Measurements from ENCODE around the gene FOXJ3.
A peak's percentile ranks its signal among the peaks of the same experiment; 100 is the strongest.
"Not testable (repeated sequence)": the region's sequence is repeated elsewhere in the genome, so short reads cannot be mapped to it uniquely, and the experiment has no call there.

FOXJ3 gene

DNA sequence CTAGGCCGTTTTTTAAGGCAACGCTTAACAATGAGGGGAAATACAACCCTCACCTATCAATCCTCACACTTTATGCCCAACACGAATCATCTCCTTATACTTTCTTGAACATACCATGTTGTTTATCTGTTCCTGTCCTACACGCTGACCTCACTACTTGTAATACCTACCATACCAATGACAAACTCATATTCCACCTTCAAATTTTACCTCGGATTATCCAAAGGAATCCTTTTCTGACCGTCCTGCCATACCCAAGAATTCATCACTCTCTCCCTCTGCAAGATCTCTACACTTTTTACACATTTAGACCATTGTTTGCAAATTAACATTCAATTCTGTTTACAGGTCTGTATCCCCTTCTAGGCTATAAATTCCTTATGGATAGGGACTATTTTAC, 106.1 kb downstream of the FOXJ3 start:
- Mint-ChIP-seq H3K9me3 (peaks cover under 1% of the 10 kb centered on the region), H3K4me3 (no peak overlapping the region), H3K27me3 (no peaks in the 10 kb centered on the region), H3K27ac (peak overlapping the region; percentile 2), H3K4me1 (peaks cover 7% of the 10 kb centered on the region), H3K36me3 (peaks cover 8% of the 10 kb centered on the region)
- no peak for ATAC-seq (ENCODE audit: low read depth)
- DNase-seq (ENCODE audit: low spot score in 2 of 2), result no peak

DNA sequence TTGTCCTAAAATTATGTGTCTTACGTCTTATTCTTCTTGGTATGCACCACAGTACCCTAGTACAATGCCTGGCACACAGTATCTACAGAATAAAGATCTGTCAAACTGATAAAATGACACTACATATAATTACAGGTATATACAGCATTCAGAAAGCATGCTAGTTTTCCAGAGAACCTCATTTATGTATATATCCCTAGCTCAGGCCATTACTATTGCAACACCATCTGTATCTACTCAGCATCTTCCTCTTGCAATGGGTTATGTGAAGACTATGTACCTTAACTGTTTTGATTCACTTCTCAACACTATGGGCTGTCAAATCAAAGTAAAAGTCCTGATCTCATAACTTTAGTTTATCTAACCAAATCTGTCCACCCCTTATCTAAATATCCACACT, 112.0 kb downstream of the FOXJ3 start:
- ATAC-seq (ENCODE audit: low read depth), result no peak
- no peak for DNase-seq (ENCODE audit: low spot score in 2 of 2)
- Mint-ChIP-seq H3K27ac (peak overlapping the region; percentile 10), H3K9me3 (no peaks in the 10 kb centered on the region), H3K4me1 (peaks cover 23% of the 10 kb centered on the region), H3K27me3 (no peaks in the 10 kb centered on the region), H3K36me3 (peaks cover 28% of the 10 kb centered on the region), H3K4me3 (no peak overlapping the region)

GRCh38 chr1:42221952-42222606, 113.0 kb downstream of the FOXJ3 start:
- ATAC-seq (ENCODE audit: low read depth), result no peak
- no peaks in the 10 kb centered on the region for H3K9me3 Mint-ChIP-seq
- H3K27ac Mint-ChIP-seq, result peak overlapping the region; percentile 10
- H3K27me3 Mint-ChIP-seq, result no peaks in the 10 kb centered on the region
- no peak overlapping the region for H3K4me3 Mint-ChIP-seq
- no peak for DNase-seq (ENCODE audit: low spot score in 2 of 2)
- peaks cover 32% of the 10 kb centered on the region for H3K36me3 Mint-ChIP-seq
- peaks cover 23% of the 10 kb centered on the region for H3K4me1 Mint-ChIP-seq

DNA sequence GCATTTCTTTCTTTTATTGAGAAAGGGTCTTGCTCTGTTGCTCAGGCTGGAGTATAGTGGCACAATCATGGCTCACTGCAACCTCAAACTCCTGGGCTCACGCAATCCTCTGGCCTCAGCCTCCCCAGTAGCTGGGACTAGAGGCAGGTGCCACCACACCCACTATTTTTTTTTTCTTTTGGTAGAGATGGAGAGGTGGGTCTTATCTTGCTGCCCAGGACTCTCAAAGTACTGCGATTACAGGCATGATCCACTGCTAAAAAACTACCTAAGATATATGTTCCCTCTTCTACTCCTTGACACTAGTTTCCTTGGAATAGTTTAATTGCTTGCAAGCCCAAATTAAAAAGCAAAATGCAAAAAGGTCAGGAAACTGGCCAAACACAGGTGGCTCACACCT, 113.6 kb downstream of the FOXJ3 start:
- Mint-ChIP-seq H3K36me3 (peaks cover 32% of the 10 kb centered on the region), H3K27me3 (no peaks in the 10 kb centered on the region), H3K27ac (no peak overlapping the region), H3K4me3 (no peak overlapping the region), H3K4me1 (peaks cover 23% of the 10 kb centered on the region), H3K9me3 (no peaks in the 10 kb centered on the region)
- DNase-seq (ENCODE audit: low spot score in 2 of 2) (no peak), ATAC-seq (ENCODE audit: low read depth) (no peak)

DNA sequence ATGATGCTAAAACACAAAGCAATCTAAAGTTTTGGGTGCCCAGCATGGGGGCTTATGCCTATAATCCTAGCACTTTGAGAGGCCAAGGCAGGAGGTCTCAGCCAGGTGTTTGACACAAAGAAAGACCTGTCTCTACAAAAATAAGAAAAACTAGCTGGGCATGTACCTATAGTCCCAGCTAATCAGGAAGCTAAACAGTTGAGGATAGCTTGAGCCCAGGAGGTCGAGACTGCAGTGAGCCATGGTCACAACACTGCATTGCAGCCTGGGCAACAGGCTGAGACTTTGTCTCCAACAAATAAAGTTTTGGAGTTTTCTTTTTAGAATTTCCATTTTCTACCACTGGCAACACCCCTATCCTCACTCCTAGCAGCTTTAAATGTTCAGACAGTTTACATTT, 115.4 kb downstream of the FOXJ3 start:
- no peaks in the 10 kb centered on the region for H3K27me3 Mint-ChIP-seq
- DNase-seq (ENCODE audit: low spot score in 2 of 2), result no peak
- H3K4me3 Mint-ChIP-seq, result no peak overlapping the region
- no peak overlapping the region for H3K27ac Mint-ChIP-seq
- H3K36me3 Mint-ChIP-seq, result peaks cover 33% of the 10 kb centered on the region
- ATAC-seq (ENCODE audit: low read depth), result no peak
- peaks cover 24% of the 10 kb centered on the region for H3K4me1 Mint-ChIP-seq
- peaks cover 3% of the 10 kb centered on the region for H3K9me3 Mint-ChIP-seq

DNA sequence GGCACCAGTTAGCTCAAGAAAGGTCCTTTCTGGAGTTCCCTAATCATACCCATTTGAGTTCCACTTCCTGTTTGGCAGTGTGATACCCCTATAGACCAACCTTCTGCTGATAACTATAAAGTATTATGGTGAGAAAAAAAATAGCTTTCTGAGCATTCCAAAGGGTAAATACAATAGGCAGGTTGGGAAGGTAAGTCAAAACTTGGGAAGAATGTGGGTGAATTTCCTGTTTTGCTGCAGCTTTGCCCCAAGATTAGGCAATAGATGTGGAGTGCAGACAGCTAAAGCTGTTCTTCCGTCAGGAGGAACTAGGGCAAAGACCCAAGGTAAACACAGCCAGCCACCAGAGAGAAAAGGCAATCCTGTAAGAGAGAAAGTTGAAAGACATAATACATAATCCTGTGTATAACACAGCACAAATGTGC, 120.6 kb downstream of the FOXJ3 start:
- DNase-seq (ENCODE audit: low spot score in 2 of 2) (no peak), ATAC-seq (ENCODE audit: low read depth) (no peak)
- H3K9me3 Mint-ChIP-seq, result peaks cover 8% of the 10 kb centered on the region
- H3K27me3 Mint-ChIP-seq, result no peaks in the 10 kb centered on the region
- H3K36me3 Mint-ChIP-seq, result peaks cover 36% of the 10 kb centered on the region
- peak overlapping the region; percentile 7 for H3K27ac Mint-ChIP-seq
- peaks cover 20% of the 10 kb centered on the region for H3K4me1 Mint-ChIP-seq
- H3K4me3 Mint-ChIP-seq, result no peak overlapping the region

DNA sequence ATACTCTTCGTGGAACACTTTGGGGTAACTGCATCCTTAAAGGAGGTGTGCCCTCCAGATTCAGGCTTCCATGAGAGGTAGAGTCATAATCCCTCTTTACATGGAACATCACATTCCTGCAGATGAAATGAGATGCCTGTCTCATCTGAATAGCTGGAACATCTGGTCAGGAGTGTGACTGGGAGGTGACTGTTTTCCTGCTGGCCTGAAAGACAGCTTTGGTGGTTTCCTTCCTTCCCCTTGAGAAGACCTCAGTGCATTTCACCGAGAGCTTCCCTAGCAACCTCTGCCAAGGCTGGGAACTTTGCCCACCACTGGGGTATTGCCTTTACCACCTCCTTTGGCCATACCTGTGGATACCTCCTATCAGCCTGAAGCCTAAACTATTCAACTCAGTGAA, 123.8 kb downstream of the FOXJ3 start:
- Mint-ChIP-seq H3K27ac (no peak overlapping the region), H3K27me3 (no peaks in the 10 kb centered on the region), H3K4me1 (peaks cover 12% of the 10 kb centered on the region), H3K36me3 (peaks cover 30% of the 10 kb centered on the region), H3K9me3 (peaks cover 9% of the 10 kb centered on the region), H3K4me3 (no peak overlapping the region)
- DNase-seq (ENCODE audit: low spot score in 2 of 2), result no peak
- no peak for ATAC-seq (ENCODE audit: low read depth)

GRCh38 chr1:42210421-42211133, 124.5 kb downstream of the FOXJ3 start:
- Mint-ChIP-seq H3K4me3 (no peak overlapping the region), H3K36me3 (peaks cover 34% of the 10 kb centered on the region), H3K4me1 (peaks cover 12% of the 10 kb centered on the region), H3K27me3 (no peaks in the 10 kb centered on the region), H3K27ac (no peak overlapping the region), H3K9me3 (peaks cover 9% of the 10 kb centered on the region)
- DNase-seq (ENCODE audit: low spot score in 2 of 2), result no peak
- ATAC-seq (ENCODE audit: low read depth), result no peak

- H3K9me3 Mint-ChIP-seq, result peaks cover 8% of the 10 kb centered on the region
- H3K36me3 Mint-ChIP-seq, result peaks cover 36% of the 10 kb centered on the region
- H3K4me1 Mint-ChIP-seq, result peaks cover 13% of the 10 kb centered on the region
- no peak overlapping the region for H3K4me3 Mint-ChIP-seq
- ATAC-seq (ENCODE audit: low read depth), result no peak
- no peaks in the 10 kb centered on the region for H3K27me3 Mint-ChIP-seq
- H3K27ac Mint-ChIP-seq, result peak overlapping the region; percentile 35
- no peak for DNase-seq (ENCODE audit: low spot score in 2 of 2)
These were observed 125.3 kb downstream of the FOXJ3 start for GRCh38 chr1:42209526-42210251.

- not testable (repeated sequence) for DNase-seq (ENCODE audit: low spot score in 2 of 2); H3K27me3 Mint-ChIP-seq; H3K27ac Mint-ChIP-seq; H3K4me3 Mint-ChIP-seq; ATAC-seq (ENCODE audit: low read depth); H3K4me1 Mint-ChIP-seq
- peaks cover 12% of the 10 kb centered on the region for H3K9me3 Mint-ChIP-seq
- H3K36me3 Mint-ChIP-seq, result peaks cover 37% of the 10 kb centered on the region
These were observed 128.1 kb downstream of the FOXJ3 start for GRCh38 chr1:42206930-42207329.

- Mint-ChIP-seq H3K27me3 (no peaks in the 10 kb centered on the region), H3K36me3 (peaks cover 37% of the 10 kb centered on the region), H3K9me3 (peaks cover 12% of the 10 kb centered on the region), H3K4me1 (peaks cover 8% of the 10 kb centered on the region), H3K27ac (no peak overlapping the region), H3K4me3 (no peak overlapping the region)
- DNase-seq (ENCODE audit: low spot score in 2 of 2), result no peak
- ATAC-seq (ENCODE audit: low read depth), result no peak
These were observed 128.9 kb downstream of the FOXJ3 start for GRCh38 chr1:42206164-42206563.

DNA sequence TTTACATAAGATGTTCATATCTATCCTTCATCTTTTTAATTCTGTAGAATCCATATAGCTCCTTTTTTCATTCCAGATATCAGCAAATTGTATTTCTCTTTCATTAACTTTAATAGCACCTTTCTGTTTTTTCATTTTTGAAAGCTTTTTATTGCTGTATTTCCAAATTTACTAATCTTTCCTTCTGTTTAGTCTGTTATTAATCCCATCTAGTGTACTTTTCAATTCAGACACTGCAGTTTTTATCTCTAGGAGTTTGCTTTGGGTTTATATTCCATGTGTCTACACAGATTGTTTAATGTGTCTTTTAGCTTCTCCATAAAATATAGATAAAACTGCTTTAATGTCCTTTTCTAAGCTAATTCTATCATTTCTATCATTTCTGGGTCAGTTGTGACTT, 133.0 kb downstream of the FOXJ3 start:
- Mint-ChIP-seq H3K27me3 (no peaks in the 10 kb centered on the region), H3K9me3 (peaks cover 12% of the 10 kb centered on the region), H3K36me3 (peaks cover 56% of the 10 kb centered on the region), H3K4me1 (peaks cover 2% of the 10 kb centered on the region), H3K4me3 (no peak overlapping the region), H3K27ac (no peak overlapping the region)
- DNase-seq (ENCODE audit: low spot score in 2 of 2), result no peak
- ATAC-seq (ENCODE audit: low read depth), result no peak

DNA sequence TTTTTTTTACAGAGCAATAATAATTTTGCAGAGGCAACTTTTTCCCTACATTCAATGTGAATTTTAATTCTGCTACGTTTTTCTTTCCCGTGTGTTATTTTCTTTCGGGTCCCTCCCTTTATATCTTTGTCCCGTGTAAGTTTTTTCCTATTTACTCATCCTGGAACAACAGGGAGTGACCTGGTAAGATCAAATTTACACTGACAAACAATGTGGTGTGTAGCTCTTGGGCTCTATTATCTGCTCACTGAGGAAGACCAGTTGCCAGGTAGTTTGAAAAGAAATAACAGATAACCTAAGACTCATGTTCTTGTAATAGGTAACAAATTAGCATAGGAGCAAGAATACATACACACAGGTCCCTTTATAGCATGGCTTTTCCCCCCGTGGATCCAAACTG, 136.8 kb downstream of the FOXJ3 start:
- H3K27ac Mint-ChIP-seq, result no peak overlapping the region
- no peak for ATAC-seq (ENCODE audit: low read depth)
- no peak for DNase-seq (ENCODE audit: low spot score in 2 of 2)

DNA sequence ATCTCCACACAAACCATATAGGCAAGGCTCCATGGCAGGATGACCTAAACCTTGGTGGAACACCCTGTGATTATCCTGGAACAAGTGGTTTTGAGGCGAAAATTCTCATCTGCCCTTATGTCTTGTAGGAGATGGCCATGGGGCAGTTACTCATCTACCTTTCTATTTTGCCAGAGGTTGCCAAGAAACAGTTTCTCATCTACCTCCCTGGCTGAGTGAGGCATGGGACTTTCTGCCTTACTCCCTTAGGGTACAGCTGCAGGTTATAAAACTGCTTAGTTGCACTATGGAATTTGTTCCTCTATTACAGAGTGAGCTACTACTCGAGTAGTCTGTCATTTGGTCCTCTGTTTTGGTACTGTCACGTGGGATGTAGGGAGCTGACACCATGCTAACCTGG, 139.2 kb downstream of the FOXJ3 start:
- Mint-ChIP-seq H3K4me3 (no peak overlapping the region), H3K27ac (no peak overlapping the region), H3K4me1 (no peaks in the 10 kb centered on the region), H3K36me3 (peaks cover 30% of the 10 kb centered on the region), H3K27me3 (no peaks in the 10 kb centered on the region), H3K9me3 (no peaks in the 10 kb centered on the region)
- DNase-seq (ENCODE audit: low spot score in 2 of 2) (no peak), ATAC-seq (ENCODE audit: low read depth) (no peak)

More for the DNA sequence above, 136.8 kb downstream of the FOXJ3 start:
- H3K9me3 Mint-ChIP-seq, result peaks cover 8% of the 10 kb centered on the region
- peaks cover 38% of the 10 kb centered on the region for H3K36me3 Mint-ChIP-seq
- no peaks in the 10 kb centered on the region for H3K4me1 Mint-ChIP-seq
- no peaks in the 10 kb centered on the region for H3K27me3 Mint-ChIP-seq
- no peak overlapping the region for H3K4me3 Mint-ChIP-seq
